Sigmoid colon (tissue), 4 donors: ENCODE measurements around the gene POLR2J2.
"Not testable (repeated sequence)": the region's sequence is repeated elsewhere in the genome, so short reads cannot be mapped to it uniquely, and the experiment has no call there.

ENCODE experiments used
- CTCF ChIP-seq, 4 experiments: fragments of 450-650 bp in 3 of 4; fragments of 200-600 bp in 1 of 4; IDR thresholded peaks; one replicate each; pipeline ENCODE4 v1.5.1; 2016 to 2019; ENCODE audit warnings: antibody characterized with exemption in 4 of 4, mild to moderate bottlenecking in 3 of 4, moderate library complexity in 2 of 4
- POLR2A ChIP-seq, 2 donors: fragments of 450-650 bp; IDR thresholded peaks; one replicate each; pipeline ENCODE4 v1.6.1; 2016; ENCODE audit warnings: antibody characterized with exemption in 2 of 2, mild to moderate bottlenecking in 2 of 2, moderate library complexity in 2 of 2
- POLR2AphosphoS5 ChIP-seq, 4 donors: sonication (generic); formaldehyde crosslinking; IDR thresholded peaks; one replicate each; pipeline ENCODE4 v1.6.1; 2017; ENCODE audit warnings: antibody characterized with exemption in 4 of 4

DNA sequence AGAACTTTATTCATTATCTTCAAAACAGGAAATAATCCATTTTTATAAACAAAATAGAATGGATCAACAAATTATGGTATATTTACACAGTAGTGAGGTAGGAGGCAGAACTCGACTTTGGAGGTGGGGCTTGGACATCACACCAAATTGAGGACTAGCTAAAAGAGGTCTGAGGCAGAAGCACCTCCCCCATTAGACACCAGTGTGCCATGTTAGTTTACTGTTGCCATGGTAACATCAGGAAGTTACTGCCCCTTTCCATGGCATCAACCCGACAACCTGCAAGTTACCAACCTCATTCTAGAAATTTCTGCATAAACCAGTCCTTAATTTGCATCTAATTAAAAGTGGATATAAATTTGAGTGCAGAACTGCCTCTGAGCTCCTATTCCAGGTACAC, 24.5 kb upstream of the POLR2J2 start:
- not testable (repeated sequence) for TF ChIP-seq CTCF, POLR2A, POLR2AphosphoS5 (IDR thresholded peaks at IDR 0.05)
